H1 (cell line): ENCODE results near the gene KLF13. TPM values are rescaled to one million over a fixed set of nuclear protein-coding genes. Genes with fewer than 3 reads are reported as not detected.
A peak's percentile ranks its signal among the peaks of the same experiment; 100 is the strongest.

Experiments
- CTCF ChIA-PET: fragments of 300-600 bp; sonication (Branson Sonifier 250); formaldehyde crosslinking; loops from one replicate; lab custom pipeline; 2021; ENCODE audit not compliant: partially characterized antibody; lab: Charles Lee
- POLR2A ChIA-PET: fragments of 300-600 bp; sonication (Branson Sonifier 250); formaldehyde crosslinking; loops from one replicate; lab custom pipeline; 2021; ENCODE audit warnings: inconsistent platforms; ENCODE audit not compliant: partially characterized antibody; lab: Charles Lee
- DNase-seq, 2 experiments: peaks; one replicate each; pipeline versions ENCODE4 v3.0.0 to v3.0.0-alpha.2; 2010 to 2022; ENCODE audit warnings: low spot score in 2 of 2, low read depth in 1 of 2, mixed read lengths in 1 of 2
- FAIRE-seq: peaks from 2 replicates; lab custom pipeline; 2011; peaks lifted over from hg19 to GRCh38; lab: Jason Lieb, UNC
- H2AFZ ChIP-seq: 2 replicates; pipeline ENCODE4 v1.8.1; 2012; ENCODE audit warnings: low read length, inconsistent platforms
- H2AK5ac ChIP-seq: 2 replicates; pipeline ENCODE4 v1.6.1; 2013; ENCODE audit warnings: low read depth, low read length
- H2BK120ac ChIP-seq: replicated peaks from 2 replicates; pipeline ENCODE3; 2013; ENCODE audit warnings: low read depth, low read length, inconsistent platforms
- H2BK12ac ChIP-seq: 2 replicates; pipeline ENCODE4 v1.6.1; 2013; ENCODE audit warnings: low read depth, low read length
- H2BK15ac ChIP-seq: 2 replicates; pipeline ENCODE4 v1.6.1; 2013; ENCODE audit warnings: low read length
- H2BK20ac ChIP-seq: 2 replicates; pipeline ENCODE4 v1.6.1; 2013; ENCODE audit warnings: low read length
- H2BK5ac ChIP-seq: 2 replicates; pipeline ENCODE4 v1.6.1; 2013; ENCODE audit warnings: low read depth, low read length
- H3K14ac ChIP-seq: 2 replicates; pipeline ENCODE4 v1.6.1; 2013; ENCODE audit warnings: inconsistent platforms; ENCODE audit not compliant: insufficient read length
- H3K18ac ChIP-seq: 2 replicates; pipeline ENCODE4 v1.6.1; 2013; ENCODE audit warnings: low read length; ENCODE audit errors: extremely low read depth
- H3K23ac ChIP-seq: 2 replicates; pipeline ENCODE4 v1.6.1; 2013; ENCODE audit warnings: inconsistent platforms; ENCODE audit not compliant: insufficient read length
- H3K23me2 ChIP-seq: 2 replicates; pipeline ENCODE4 v1.6.1; 2013; ENCODE audit warnings: low read depth, low read length
- H3K27ac ChIP-seq: 2 replicates; pipeline ENCODE4 v1.6.1; 2011; ENCODE audit warnings: low read depth, low read length, inconsistent platforms
- H3K27me3 ChIP-seq, 4 experiments: replicated peaks in 1 of 4; 1 replicate in 1 of 4; 2 replicates in 3 of 4; pipeline versions ENCODE4 v1.6.1 to v1.8.1; 2011 to 2013; ENCODE audit warnings: low read length in 3 of 4, mild to moderate bottlenecking in 3 of 4, inconsistent platforms in 2 of 4, mixed read lengths in 2 of 4, moderate library complexity in 1 of 4; ENCODE audit not compliant: control insufficient read depth in 3 of 4, insufficient read depth in 3 of 4; ENCODE audit errors: extremely low read depth in 1 of 4
- H3K36me3 ChIP-seq, 4 experiments: 2 replicates each; pipeline versions ENCODE4 v1.6.1 to v1.8.1; 2011 to 2013; ENCODE audit warnings: mild to moderate bottlenecking in 4 of 4, low read length in 3 of 4, moderate library complexity in 2 of 4, control low read depth in 1 of 4, inconsistent platforms in 1 of 4; ENCODE audit not compliant: insufficient read depth in 4 of 4, control insufficient read depth in 2 of 4
- H3K4ac ChIP-seq: replicated peaks from 2 replicates; pipeline ENCODE3; 2013; ENCODE audit warnings: low read length, low read depth, mixed read lengths, inconsistent platforms; ENCODE audit not compliant: insufficient read length
- H3K4me1 ChIP-seq, 4 experiments: replicated peaks in 1 of 4; 1 replicate in 1 of 4; 2 replicates in 3 of 4; pipeline versions ENCODE4 v1.6.1 to v1.8.1; 2011 to 2013; ENCODE audit warnings: low read length in 3 of 4, inconsistent platforms in 2 of 4, mixed read lengths in 1 of 4; ENCODE audit not compliant: insufficient read depth in 4 of 4, control insufficient read depth in 3 of 4
- H3K4me2 ChIP-seq, 2 experiments: 2 replicates each; pipeline versions ENCODE4 v1.6.1 to v1.8.1; 2011 to 2013; ENCODE audit warnings: low read depth in 2 of 2, low read length in 2 of 2, control low read depth in 1 of 2, inconsistent platforms in 1 of 2, mild to moderate bottlenecking in 1 of 2; ENCODE audit not compliant: insufficient read depth in 1 of 2
- H3K4me3 ChIP-seq, 4 experiments: fragments of 200-600, 300-600 bp in 1 of 4; sonication (generic), shearing (Covaris generic), sonication (Bioruptor Twin) in 1 of 4; 2 replicates each; pipeline versions ENCODE4 v1.5.1 to v1.8.1; 2011 to 2016; ENCODE audit warnings: low read length in 4 of 4, low read depth in 3 of 4, control low read depth in 2 of 4, inconsistent platforms in 2 of 4, mild to moderate bottlenecking in 2 of 4, mixed read lengths in 1 of 4, moderate library complexity in 1 of 4; ENCODE audit not compliant: insufficient read depth in 2 of 4; ENCODE audit errors: extremely low read depth in 1 of 4
- H3K56ac ChIP-seq: replicated peaks from 2 replicates; pipeline ENCODE3; 2013; ENCODE audit warnings: low read depth, mild to moderate bottlenecking, mixed read lengths, low read length, inconsistent platforms; ENCODE audit not compliant: insufficient read length
- H3K79me1 ChIP-seq: 2 replicates; pipeline ENCODE4 v1.6.1; 2013; ENCODE audit warnings: low read depth, low read length, control low read depth
- H3K79me2 ChIP-seq, 2 experiments: 2 replicates each; pipeline versions ENCODE4 v1.6.1 to v1.8.1; 2012 to 2013; ENCODE audit warnings: low read length in 2 of 2, mild to moderate bottlenecking in 2 of 2, inconsistent platforms in 1 of 2; ENCODE audit not compliant: insufficient read depth in 2 of 2, control insufficient read depth in 1 of 2
- H3K9ac ChIP-seq, 4 experiments: replicated peaks in 1 of 4; 1 replicate in 1 of 4; 2 replicates in 3 of 4; pipeline versions ENCODE4 v1.6.1 to v1.8.1; 2011 to 2013; ENCODE audit warnings: low read depth in 3 of 4, low read length in 3 of 4, control low read depth in 2 of 4, mild to moderate bottlenecking in 2 of 4, moderate library complexity in 2 of 4, inconsistent platforms in 1 of 4; ENCODE audit errors: extremely low read depth in 1 of 4
- H3K9me3 ChIP-seq, 2 experiments: 2 replicates each; pipeline versions ENCODE4 v1.6.1 to v1.8.1; 2012 to 2013; ENCODE audit warnings: mild to moderate bottlenecking in 2 of 2, moderate library complexity in 2 of 2, control low read depth in 1 of 2, inconsistent platforms in 1 of 2, low read depth in 1 of 2, low read length in 1 of 2, mixed read lengths in 1 of 2; ENCODE audit not compliant: insufficient read depth in 2 of 2
- H4K20me1 ChIP-seq, 2 experiments: replicated peaks in 1 of 2; 2 replicates each; pipeline versions ENCODE3 to v1.8.1; 2011 to 2013; ENCODE audit warnings: inconsistent platforms in 2 of 2, low read length in 2 of 2, mild to moderate bottlenecking in 1 of 2; ENCODE audit not compliant: insufficient read depth in 2 of 2, control insufficient read depth in 1 of 2
- H4K5ac ChIP-seq: 2 replicates; pipeline ENCODE4 v1.6.1; 2013; ENCODE audit warnings: low read length, low read depth, mixed read lengths, inconsistent platforms; ENCODE audit not compliant: insufficient read length
- H4K8ac ChIP-seq: 2 replicates; pipeline ENCODE4 v1.8.0; 2013; ENCODE audit warnings: mild to moderate bottlenecking, moderate library complexity, low read length, inconsistent platforms; ENCODE audit not compliant: insufficient read depth; ENCODE audit errors: extremely low read depth
- H4K91ac ChIP-seq: replicated peaks from 2 replicates; pipeline ENCODE3; 2013; ENCODE audit warnings: low read length, mixed read lengths, inconsistent platforms; ENCODE audit not compliant: insufficient read length
- CHD1 ChIP-seq: IDR thresholded peaks from 2 replicates; pipeline ENCODE4 v1.6.1; 2012; ENCODE audit warnings: low read depth, low read length, improper control_type of control experiment
- EZH2 ChIP-seq: fragments of 200-600 bp; sonication (generic); IDR thresholded peaks from 2 replicates; pipeline ENCODE4 v1.7.1; 2012; ENCODE audit warnings: low read depth, mild to moderate bottlenecking, moderate library complexity, low read length, inconsistent platforms; ENCODE audit not compliant: severe bottlenecking
- NRF1 ChIP-seq: IDR thresholded peaks from 2 replicates; pipeline ENCODE4 v1.6.1; 2011; ENCODE audit warnings: mild to moderate bottlenecking, low read depth, low read length, improper control_type of control experiment
- SRF ChIP-seq: IDR thresholded peaks from 2 replicates; pipeline ENCODE4 v1.6.1; 2011; ENCODE audit warnings: mild to moderate bottlenecking, low read depth, low read length, moderate library complexity
- WGBS, 2 experiments: shearing (Covaris generic) in 1 of 2; methylation state at CpG; one replicate each; pipeline versions ENCODE4 v1.1.6 to v1.1.7; 2013 to 2015; ENCODE audit warnings: low lambda C conversion rate in 2 of 2, mixed read lengths in 2 of 2, inconsistent platforms in 1 of 2, low coverage in 1 of 2, missing lambda C conversion rate in 1 of 2; ENCODE audit not compliant: insufficient replicate concordance in 2 of 2, insufficient coverage in 1 of 2, insufficient read length in 1 of 2; ENCODE audit errors: extremely low coverage in 1 of 2, missing lambda C conversion rate in 1 of 2; 5-methylcytosine and 5-hydroxymethylcytosine counted together
- polyA plus RNA-seq, 7 experiments: library from polyadenylated mRNA; depleted of rRNA in 3 of 7; stranded (reverse) in 5 of 7; unstranded in 2 of 7; fragments of >200 nt in 5 of 7; fragments of 200-250 nt in 2 of 7; gene quantifications; 1 replicate in 5 of 7; 2 replicates in 1 of 7; 4 replicates in 1 of 7; pipeline versions ENCODE4 v1.2.1 to v1.2.3, GENCODE V29; 2011 to 2013; ENCODE audit warnings: missing spikeins in 2 of 7, mixed read lengths in 2 of 7
- total RNA-seq: library from RNA; stranded (reverse); fragmentation: NEBNext Ultra II Directional; extraction: Animal tissue kit (Norgen Biotek cat#: 25700); gene quantifications from 2 replicates; pipeline ENCODE4 v1.2.1, GENCODE V29; 2021
- TF ChIP-seq, protein P1 (sequence below): IDR thresholded peaks from 2 replicates; pipeline ENCODE4 v1.6.1; 2012; ENCODE audit warnings: low read length, inconsistent platforms

KLF13 gene
- total and polyA plus RNA-seq, 2 of the 8 experiments (the other 6 are each of a cell fraction or from before 2014, with no cell fraction given): 18.3 to 33.4 TPM

DNA sequence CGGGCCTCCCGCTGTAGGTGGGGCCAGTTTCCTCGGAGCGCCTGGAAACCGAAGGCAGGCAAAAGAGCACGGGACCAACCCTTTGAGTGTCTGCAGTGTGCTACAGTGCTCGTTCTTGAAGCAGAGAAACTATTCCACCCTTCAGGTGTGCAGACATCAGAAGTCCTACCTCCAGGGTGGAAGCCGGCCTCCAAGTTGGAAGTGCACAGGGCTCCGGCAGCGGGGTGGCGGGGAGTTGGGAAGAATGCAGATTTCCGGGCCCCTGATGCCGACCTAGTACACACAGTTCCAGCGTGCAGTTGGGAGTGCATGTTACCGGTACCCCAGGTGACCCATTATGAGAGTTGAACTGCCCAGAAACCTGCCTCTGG is 3.0 kb downstream of the KLF13 start:
- Histone ChIP-seq H2BK12ac (no peak overlapping the region), H3K4me2 (peak overlapping the region; percentile 73 to 80), H3K4ac (peak overlapping the region; percentile 33), H3K36me3 (no peaks in the 10 kb centered on the region), H2AFZ (no peak overlapping the region), H3K79me1 (peaks cover 15% of the 10 kb centered on the region), H2BK5ac (no peak overlapping the region), H4K20me1 (peaks cover 27 to 28% of the 10 kb centered on the region in 2 experiments), H3K9ac (no peak overlapping the region), H3K27me3 (peaks cover 0 to 2% (median 1%) of the 10 kb centered on the region in 4 experiments; a peak in 2 of 7 replicates), H2AK5ac (no peak overlapping the region), H3K4me1 (peaks cover 3 to 18% (median 10%) of the 10 kb centered on the region in 4 experiments), H3K79me2 (peaks cover 13 to 50% of the 10 kb centered on the region in 2 experiments), H4K91ac (no peak overlapping the region), H4K5ac (no peak overlapping the region), H3K56ac (no peak overlapping the region), H3K23me2 (peaks cover 15% of the 10 kb centered on the region; the same call in 1 of the 2 replicates), H3K18ac (no peak overlapping the region), H2BK20ac (peak overlapping the region; percentile 48; the same call in 1 of the 2 replicates), H3K27ac (no peak overlapping the region), H4K8ac (no peak overlapping the region; the same call in 1 of the 2 replicates), H3K4me3 (peak overlapping the region; percentile 57 to 83 (median 71); a peak in 5 of 8 replicates), H3K23ac (no peak overlapping the region), H2BK15ac (no peak overlapping the region), H3K9me3 (no peaks in the 10 kb centered on the region), H2BK120ac (no peak overlapping the region), H3K14ac (no peak overlapping the region)
- no peak for FAIRE-seq
- POLR2A ChIA-PET: no interaction called here
- CTCF ChIA-PET: interaction anchor here (0.8 to 1.4 kb wide), 4 partner anchors 66 to 158 kb away, joined by 3 to 5 read pairs (median 4); no protein-coding TSS in a partner anchor
- no peak for DNase-seq
- 63% methylated on average over 15 of the region's 15 CpGs; no CpG with 5 or more reads in 1 of the 2 experiments for WGBS, 2 experiments
- TF ChIP-seq, protein P1, sequence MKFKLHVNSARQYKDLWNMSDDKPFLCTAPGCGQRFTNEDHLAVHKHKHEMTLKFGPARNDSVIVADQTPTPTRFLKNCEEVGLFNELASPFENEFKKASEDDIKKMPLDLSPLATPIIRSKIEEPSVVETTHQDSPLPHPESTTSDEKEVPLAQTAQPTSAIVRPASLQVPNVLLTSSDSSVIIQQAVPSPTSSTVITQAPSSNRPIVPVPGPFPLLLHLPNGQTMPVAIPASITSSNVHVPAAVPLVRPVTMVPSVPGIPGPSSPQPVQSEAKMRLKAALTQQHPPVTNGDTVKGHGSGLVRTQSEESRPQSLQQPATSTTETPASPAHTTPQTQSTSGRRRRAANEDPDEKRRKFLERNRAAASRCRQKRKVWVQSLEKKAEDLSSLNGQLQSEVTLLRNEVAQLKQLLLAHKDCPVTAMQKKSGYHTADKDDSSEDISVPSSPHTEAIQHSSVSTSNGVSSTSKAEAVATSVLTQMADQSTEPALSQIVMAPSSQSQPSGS: no peak
- no peak for TF ChIP-seq EZH2
- TF ChIP-seq SRF: no peak
- no peak for TF ChIP-seq NRF1
- no peak for TF ChIP-seq CHD1
